GM12878 (cell line): ENCODE measurements around the gene NUP210L. TPM values are rescaled to one million over a fixed set of nuclear protein-coding genes. Genes with fewer than 3 reads are reported as not detected.

Source experiments
- ATAC-seq: fragments of 200-7000 bp; cut with Tn5 transposase; 3 replicates; pipeline ENCODE4 v1.9.1; 2020; ENCODE audit warnings: mild to moderate bottlenecking, moderate library complexity
- BruUV-seq: library from RNA; stranded (reverse); fragments of 400-500 nt; replicated peaks from 2 replicates; lab custom pipeline; 2021; lab: Mats Ljungman, UMichigan
- CTCF ChIA-PET: fragments of 300-600 bp; sonication (Branson Sonifier 250); formaldehyde crosslinking; extraction: SDS; loops from one replicate; lab custom pipeline; 2021; ENCODE audit warnings: inconsistent platforms; lab: Yijun Ruan, JAX
- POLR2A ChIA-PET: fragments of 350-600 bp; formaldehyde crosslinking; extraction: SDS; loops from one replicate; lab custom pipeline; 2021; ENCODE audit warnings: inconsistent platforms; lab: Charles Lee
- RAD21 ChIA-PET: fragments of 300-600 bp; sonication (Branson Sonifier 250); formaldehyde crosslinking; loops from one replicate; lab custom pipeline; 2023; ENCODE audit warnings: antibody characterized with exemption; ENCODE audit not compliant: unreplicated experiment; lab: Charles Lee
- SMC1A ChIA-PET: fragments of 300-600 bp; sonication (Branson Sonifier 250); formaldehyde crosslinking; loops from one replicate; lab custom pipeline; 2023; ENCODE audit not compliant: unreplicated experiment, uncharacterized antibody; lab: Charles Lee
- DNase-seq: peaks from one replicate; pipeline ENCODE4 v3.0.0-alpha.2; 2011; ENCODE audit warnings: low read depth, low spot score
- FAIRE-seq: peaks from 3 replicates; lab custom pipeline; 2011; peaks lifted over from hg19 to GRCh38; lab: Jason Lieb, UNC
- H2AFZ ChIP-seq: 2 replicates; pipeline ENCODE4 v1.6.0; 2011; ENCODE audit warnings: low read depth, low read length, control low read depth; ENCODE audit not compliant: control insufficient read depth
- H3K27ac ChIP-seq: 2 replicates; pipeline ENCODE4 v1.5.1; 2011; ENCODE audit warnings: control low read depth; ENCODE audit not compliant: control insufficient read depth, insufficient read depth
- H3K27me3 ChIP-seq, 2 experiments: replicated peaks in 1 of 2; 2 replicates each; pipeline versions ENCODE4 v1.6.0 to v1.6.1; 2011; ENCODE audit warnings: low read length in 1 of 2; ENCODE audit not compliant: control insufficient read depth in 2 of 2, insufficient read depth in 2 of 2
- H3K36me3 ChIP-seq, 2 experiments: 2 replicates each; pipeline ENCODE4 v1.5.1; 2011; ENCODE audit warnings: low read length in 1 of 2; ENCODE audit not compliant: control insufficient read depth in 2 of 2, insufficient read depth in 2 of 2
- H3K4me1 ChIP-seq: 2 replicates; pipeline ENCODE4 v1.6.1; 2011; ENCODE audit warnings: mild to moderate bottlenecking, low read length, moderate library complexity, mixed read lengths; ENCODE audit not compliant: control insufficient read depth, insufficient read depth
- H3K4me2 ChIP-seq: 2 replicates; pipeline ENCODE4 v1.6.0; 2011; ENCODE audit warnings: control low read depth; ENCODE audit not compliant: control insufficient read depth, insufficient read depth
- H3K4me3 ChIP-seq: fragments of 200-600 bp; sonication (generic); 2 replicates; pipeline ENCODE4 v1.5.1; 2016
- H3K79me2 ChIP-seq: 2 replicates; pipeline ENCODE4 v1.6.0; 2011; ENCODE audit warnings: low read length; ENCODE audit not compliant: control insufficient read depth, insufficient read depth
- H3K9ac ChIP-seq: 2 replicates; pipeline ENCODE4 v1.8.0; 2011; ENCODE audit warnings: low read length, control low read depth, mixed read lengths; ENCODE audit not compliant: control insufficient read depth, insufficient read depth
- H3K9me3 ChIP-seq: replicated peaks from 3 replicates; pipeline ENCODE4 v1.5.1; 2011; ENCODE audit warnings: mild to moderate bottlenecking, low read length; ENCODE audit not compliant: control insufficient read depth, insufficient read depth
- H4K20me1 ChIP-seq: 2 replicates; pipeline ENCODE4 v1.6.0; 2011; ENCODE audit not compliant: control insufficient read depth, insufficient read depth
- ASH2L ChIP-seq: fragments of 300-600, 200-600 bp; sonication (generic); IDR thresholded peaks from 2 replicates; pipeline ENCODE4 v1.6.1; 2017; ENCODE audit warnings: low read depth, mild to moderate bottlenecking, borderline replicate concordance
- ATF7 ChIP-seq: fragments of 450-650 bp; IDR thresholded peaks from 2 replicates; pipeline ENCODE4 v1.6.1; 2016; ENCODE audit warnings: low read depth, mild to moderate bottlenecking
- BMI1 ChIP-seq: fragments of 450-650 bp; IDR thresholded peaks from 2 replicates; pipeline ENCODE4 v1.6.1; 2016; ENCODE audit warnings: mild to moderate bottlenecking, moderate library complexity, borderline replicate concordance
- CREM ChIP-seq: IDR thresholded peaks from 2 replicates; pipeline ENCODE4 v1.6.1; 2014; ENCODE audit warnings: antibody characterized with exemption, low read depth
- GABPA ChIP-seq: IDR thresholded peaks from 2 replicates; pipeline ENCODE4 v1.6.1; 2014; ENCODE audit warnings: antibody characterized with exemption, low read depth, mild to moderate bottlenecking, inconsistent platforms
- IRF4 ChIP-seq: IDR thresholded peaks from 2 replicates; pipeline ENCODE4 v1.6.1; 2011; ENCODE audit warnings: low read depth, low read length
- MXI1 ChIP-seq: fragments of 150-350 bp; IDR thresholded peaks from 2 replicates; pipeline ENCODE4 v1.6.1; 2011; ENCODE audit warnings: low read depth, mild to moderate bottlenecking, inconsistent platforms, low read length, improper control_type of control experiment
- PAX5 ChIP-seq: IDR thresholded peaks from 2 replicates; pipeline ENCODE4 v1.6.1; 2011; ENCODE audit warnings: low read depth, low read length, borderline replicate concordance
- POLR2AphosphoS5 ChIP-seq: IDR thresholded peaks from 2 replicates; pipeline ENCODE4 v1.6.1; 2011; ENCODE audit warnings: mild to moderate bottlenecking, low read length, inconsistent platforms
- RAD51 ChIP-seq: fragments of 450-650 bp; IDR thresholded peaks from 2 replicates; pipeline ENCODE4 v1.6.1; 2016; ENCODE audit warnings: moderate library complexity, mild to moderate bottlenecking, inconsistent platforms
- SMAD5 ChIP-seq: IDR thresholded peaks from 2 replicates; pipeline ENCODE4 v1.6.1; 2016; ENCODE audit warnings: antibody characterized with exemption, low read depth
- STAT1 ChIP-seq: fragments of 450-650 bp; conservative IDR thresholded peaks from 2 replicates; pipeline ENCODE4 v1.6.1; 2014; ENCODE audit warnings: antibody characterized with exemption, mild to moderate bottlenecking
- WRNIP1 ChIP-seq: IDR thresholded peaks from 2 replicates; pipeline ENCODE4 v1.6.1; 2011; ENCODE audit warnings: low read depth, low read length, improper control_type of control experiment, borderline replicate concordance
- ZBED1 ChIP-seq: IDR thresholded peaks from 2 replicates; pipeline ENCODE4 v1.6.1; 2016; ENCODE audit warnings: borderline replicate concordance
- WGBS: methylation state at CpG from one replicate; pipeline ENCODE4 v1.1.6; 2016; ENCODE audit warnings: low lambda C conversion rate; ENCODE audit not compliant: insufficient replicate concordance, insufficient coverage; ENCODE audit errors: missing lambda C conversion rate; 5-methylcytosine and 5-hydroxymethylcytosine counted together
- in situ Hi-C: fragments of 300-500 bp; cut with MboI; formaldehyde crosslinking; loops from 9 replicates; pipeline ENCODE4 v1.14.3; 2018; ENCODE audit warnings: mixed read lengths
- intact Hi-C: fragments of 100-400 bp; cut with micrococcal nuclease; formaldehyde crosslinking; loops from one replicate; pipeline ENCODE4 v1.14.2; 2022; ENCODE audit not compliant: unreplicated experiment
- polyA plus RNA-seq, 11 experiments: library from polyadenylated mRNA; depleted of rRNA in 4 of 11; unstranded in 6 of 11; stranded (reverse) in 5 of 11; fragments of >200 nt; fragmentation: Nextera tagmentation in 4 of 11; fragmentation: Illumina TruSeq in 1 of 11; extraction: Ambion mirVana in 4 of 11; extraction: Trizol in 1 of 11; gene quantifications; 1 replicate in 1 of 11; 2 replicates in 10 of 11; pipeline versions ENCODE4 v1.2.1 to v1.2.3, GENCODE V29; 2011 to 2016; ENCODE audit warnings: inconsistent platforms in 2 of 11, missing spikeins in 2 of 11, low read depth in 1 of 11
- total RNA-seq, 4 experiments: library from RNA; depleted of rRNA in 3 of 4; stranded (reverse); fragments of >200 nt in 3 of 4; fragmentation: Illumina TruSeq in 1 of 4; extraction: Trizol in 1 of 4; gene quantifications; 2 replicates each; pipeline versions ENCODE4 v1.2.1 to v1.2.3, GENCODE V29; 2013 to 2021
- TF ChIP-seq, protein P1 (sequence below): fragments of 450-650 bp; formaldehyde crosslinking; IDR thresholded peaks from 2 replicates; pipeline ENCODE4 v1.5.0; 2022; ENCODE audit warnings: mild to moderate bottlenecking, missing genetic modification characterization
- TF ChIP-seq, protein P2 (sequence below): IDR thresholded peaks from 2 replicates; pipeline ENCODE4 v1.6.1; 2011; ENCODE audit warnings: mild to moderate bottlenecking, low read depth, low read length, moderate library complexity; ENCODE audit not compliant: insufficient replicate concordance

The NUP210L gene
- total and polyA plus RNA-seq, 10 of the 15 experiments (the other 5 are each of a cell fraction or from before 2014, with no cell fraction given), result 0.04 to 0.08 (median 0.07) TPM; not detected in 7

DNA sequence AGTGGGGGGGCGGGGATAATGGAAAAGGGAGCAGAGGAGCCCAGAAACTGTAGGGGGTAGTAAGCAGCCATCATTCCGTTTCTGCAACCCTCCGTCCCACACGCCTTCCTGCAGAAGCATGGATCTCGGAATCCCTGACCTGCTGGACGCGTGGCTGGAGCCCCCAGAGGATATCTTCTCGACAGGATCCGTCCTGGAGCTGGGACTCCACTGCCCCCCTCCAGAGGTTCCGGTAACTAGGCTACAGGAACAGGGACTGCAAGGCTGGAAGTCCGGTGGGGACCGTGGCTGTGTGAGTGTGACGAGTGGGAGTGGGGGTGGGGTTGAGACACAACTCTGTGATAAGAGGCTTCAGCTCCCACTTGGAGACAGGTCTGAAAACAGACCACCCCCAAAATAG is 186.5 kb downstream of the NUP210L start:
- Histone ChIP-seq H3K9ac (peak overlapping the region; percentile 94), H3K79me2 (peaks cover 32% of the 10 kb centered on the region), H3K27ac (peak overlapping the region; percentile 91; the same call in 1 of the 2 replicates), H3K36me3 (peaks cover 0 to 4% of the 10 kb centered on the region in 2 experiments; a peak in 2 of 4 replicates), H3K4me2 (peak overlapping the region; percentile 91), H3K27me3 (no peaks in the 10 kb centered on the region), H3K4me1 (peaks cover 19% of the 10 kb centered on the region), H4K20me1 (no peaks in the 10 kb centered on the region), H2AFZ (peak overlapping the region; percentile 90), H3K4me3 (peak overlapping the region; percentile 92), H3K9me3 (no peaks in the 10 kb centered on the region)
- DNase-seq (no peak), FAIRE-seq (no peak), ATAC-seq (no peak)
- ChIA-PET SMC1A (interaction anchor here (0.9 to 7.7 kb wide), 11 partner anchors 8 to 239 kb away, joined by 3 to 82 read pairs (median 12); partner anchors contain the start of genes CRTC2, DENND4B, GATAD2B and JTB), RAD21 (interaction anchor here (0.6 to 4.5 kb wide), 5 partner anchors 9 to 41 kb away, joined by 3 to 34 read pairs (median 5); partner anchors contain the start of genes CRTC2, DENND4B and JTB), CTCF (interaction anchor here (0.5 to 7.1 kb wide), 9 partner anchors 9 to 367 kb away, joined by 3 to 64 read pairs (median 23); partner anchors contain the start of genes DENND4B, GATAD2B, JTB and RAB13), POLR2A (interaction anchor here (0.8 to 10.0 kb wide), 5 partner anchors 8 to 370 kb away, joined by 3 to 132 read pairs (median 17); partner anchors contain the start of genes DENND4B, JTB and RAB13)
- BruUV-seq, result no TSS peak
- WGBS, result 45% methylated on average over 13 of the region's 13 CpGs
- intact Hi-C loops (loop anchor here (5.0 kb wide), 2 partner anchors 146 to 161 kb away; no protein-coding TSS in a partner anchor), in situ Hi-C loops (no loop called here)
- TF ChIP-seq PAX5, result no peak
- TF ChIP-seq POLR2AphosphoS5, result no peak
- TF ChIP-seq WRNIP1, result no peak
- TF ChIP-seq ASH2L, result no peak
- no peak for TF ChIP-seq GABPA
- no peak for TF ChIP-seq RAD51
- TF ChIP-seq SMAD5, result no peak
- TF ChIP-seq, protein P1, sequence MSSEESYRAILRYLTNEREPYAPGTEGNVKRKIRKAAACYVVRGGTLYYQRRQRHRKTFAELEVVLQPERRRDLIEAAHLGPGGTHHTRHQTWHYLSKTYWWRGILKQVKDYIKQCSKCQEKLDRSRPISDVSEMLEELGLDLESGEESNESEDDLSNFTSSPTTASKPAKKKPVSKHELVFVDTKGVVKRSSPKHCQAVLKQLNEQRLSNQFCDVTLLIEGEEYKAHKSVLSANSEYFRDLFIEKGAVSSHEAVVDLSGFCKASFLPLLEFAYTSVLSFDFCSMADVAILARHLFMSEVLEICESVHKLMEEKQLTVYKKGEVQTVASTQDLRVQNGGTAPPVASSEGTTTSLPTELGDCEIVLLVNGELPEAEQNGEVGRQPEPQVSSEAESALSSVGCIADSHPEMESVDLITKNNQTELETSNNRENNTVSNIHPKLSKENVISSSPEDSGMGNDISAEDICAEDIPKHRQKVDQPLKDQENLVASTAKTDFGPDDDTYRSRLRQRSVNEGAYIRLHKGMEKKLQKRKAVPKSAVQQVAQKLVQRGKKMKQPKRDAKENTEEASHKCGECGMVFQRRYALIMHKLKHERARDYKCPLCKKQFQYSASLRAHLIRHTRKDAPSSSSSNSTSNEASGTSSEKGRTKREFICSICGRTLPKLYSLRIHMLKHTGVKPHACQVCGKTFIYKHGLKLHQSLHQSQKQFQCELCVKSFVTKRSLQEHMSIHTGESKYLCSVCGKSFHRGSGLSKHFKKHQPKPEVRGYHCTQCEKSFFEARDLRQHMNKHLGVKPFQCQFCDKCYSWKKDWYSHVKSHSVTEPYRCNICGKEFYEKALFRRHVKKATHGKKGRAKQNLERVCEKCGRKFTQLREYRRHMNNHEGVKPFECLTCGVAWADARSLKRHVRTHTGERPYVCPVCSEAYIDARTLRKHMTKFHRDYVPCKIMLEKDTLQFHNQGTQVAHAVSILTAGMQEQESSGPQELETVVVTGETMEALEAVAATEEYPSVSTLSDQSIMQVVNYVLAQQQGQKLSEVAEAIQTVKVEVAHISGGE (CRISPR knock-in tag), result no peak
- no peak for TF ChIP-seq BMI1
- no peak for TF ChIP-seq IRF4
- TF ChIP-seq ZBED1, result no peak
- no peak for TF ChIP-seq STAT1
- TF ChIP-seq ATF7, result no peak
- TF ChIP-seq, protein P2, sequence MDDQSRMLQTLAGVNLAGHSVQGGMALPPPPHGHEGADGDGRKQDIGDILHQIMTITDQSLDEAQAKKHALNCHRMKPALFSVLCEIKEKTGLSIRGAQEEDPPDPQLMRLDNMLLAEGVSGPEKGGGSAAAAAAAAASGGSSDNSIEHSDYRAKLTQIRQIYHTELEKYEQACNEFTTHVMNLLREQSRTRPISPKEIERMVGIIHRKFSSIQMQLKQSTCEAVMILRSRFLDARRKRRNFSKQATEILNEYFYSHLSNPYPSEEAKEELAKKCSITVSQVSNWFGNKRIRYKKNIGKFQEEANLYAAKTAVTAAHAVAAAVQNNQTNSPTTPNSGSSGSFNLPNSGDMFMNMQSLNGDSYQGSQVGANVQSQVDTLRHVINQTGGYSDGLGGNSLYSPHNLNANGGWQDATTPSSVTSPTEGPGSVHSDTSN, result no peak
- no peak for TF ChIP-seq MXI1
- no peak for TF ChIP-seq CREM
